HL-60/S4 treated with phorbol 12-myristate 13-acetate at 8.2 ng/mL for 4 days and 3 days (cell line): ENCODE measurements around the gene RAB31.

ENCODE experiments used
- in situ Hi-C: fragments of 300-500 bp; cut with MboI; formaldehyde crosslinking; loops from 2 replicates; pipeline ENCODE4 v1.15.0; 2022; ENCODE audit warnings: low sequenced_read_pairs

The RAB31 gene

GRCh38 chr18:9735879-9736278 lies 27.8 kb downstream of the RAB31 start:
- in situ Hi-C loops: no loop called here

- in situ Hi-C loops: no loop called here
These were observed 28.3 kb downstream of the RAB31 start for GRCh38 chr18:9736286-9736835.

GRCh38 chr18:9737006-9737405 lies 28.9 kb downstream of the RAB31 start:
- in situ Hi-C loops: no loop called here

DNA sequence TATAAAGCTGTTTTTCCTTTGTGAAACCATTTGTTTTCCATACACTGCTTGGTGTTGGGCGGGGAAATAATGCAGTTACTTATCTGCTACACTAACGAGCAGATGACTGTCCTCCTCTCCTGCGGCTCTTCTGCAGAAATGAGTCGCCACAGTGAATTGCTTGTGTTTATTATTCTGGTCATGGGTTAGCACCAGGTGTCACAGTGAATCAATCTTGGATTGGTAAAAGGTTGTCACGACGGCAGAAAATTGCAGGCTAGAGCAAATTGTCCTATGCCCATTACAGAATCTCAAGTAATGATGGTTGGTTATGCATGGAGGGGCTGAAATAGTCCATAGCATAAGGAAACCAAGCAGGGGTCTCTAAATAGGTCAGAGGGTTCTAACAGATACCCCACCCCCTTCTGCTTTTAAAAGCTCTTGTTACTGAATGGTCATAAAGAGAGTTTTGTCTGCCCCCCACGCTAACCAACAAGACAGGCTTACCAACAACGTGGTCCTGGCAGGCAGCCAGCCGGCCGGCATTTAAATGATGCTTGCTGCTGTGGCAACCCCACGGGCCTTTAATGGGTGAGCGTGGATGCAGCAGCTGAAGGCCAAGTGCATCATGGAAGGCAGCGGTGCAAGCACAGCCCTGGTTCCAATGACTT lies 29.5 kb downstream of the RAB31 start:
- in situ Hi-C loops: no loop called here

- in situ Hi-C loops: no loop called here
These were observed 30.3 kb downstream of the RAB31 start for GRCh38 chr18:9738266-9738969.

- in situ Hi-C loops: no loop called here
These were observed 31.4 kb downstream of the RAB31 start for GRCh38 chr18:9739516-9739915.

GRCh38 chr18:9740071-9740470 lies 32.0 kb downstream of the RAB31 start:
- in situ Hi-C loops: no loop called here

DNA sequence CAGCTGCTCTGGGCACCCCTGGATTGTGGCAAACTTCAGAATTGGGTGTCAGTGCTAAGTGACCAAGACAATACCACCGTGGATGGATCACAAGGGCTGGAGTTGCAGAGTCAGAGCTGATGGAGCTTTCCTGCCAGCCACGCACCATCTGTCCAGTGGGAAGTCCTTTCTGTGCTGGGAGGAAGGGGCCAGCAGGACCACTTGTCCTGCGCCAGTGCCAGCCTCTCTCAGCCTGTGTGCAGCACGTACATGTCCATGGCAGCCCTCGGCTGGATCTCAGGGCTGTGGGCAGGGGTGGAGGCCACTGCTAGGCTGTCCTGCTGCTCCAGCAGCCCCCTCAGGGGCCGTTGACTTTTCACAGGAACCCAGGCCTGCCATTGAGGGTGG lies 33.3 kb downstream of the RAB31 start:
- in situ Hi-C loops: no loop called here

- in situ Hi-C loops: no loop called here
These were observed 33.9 kb downstream of the RAB31 start for GRCh38 chr18:9741793-9742523.

- in situ Hi-C loops: no loop called here
These were observed 34.5 kb downstream of the RAB31 start for GRCh38 chr18:9742524-9743131.

DNA sequence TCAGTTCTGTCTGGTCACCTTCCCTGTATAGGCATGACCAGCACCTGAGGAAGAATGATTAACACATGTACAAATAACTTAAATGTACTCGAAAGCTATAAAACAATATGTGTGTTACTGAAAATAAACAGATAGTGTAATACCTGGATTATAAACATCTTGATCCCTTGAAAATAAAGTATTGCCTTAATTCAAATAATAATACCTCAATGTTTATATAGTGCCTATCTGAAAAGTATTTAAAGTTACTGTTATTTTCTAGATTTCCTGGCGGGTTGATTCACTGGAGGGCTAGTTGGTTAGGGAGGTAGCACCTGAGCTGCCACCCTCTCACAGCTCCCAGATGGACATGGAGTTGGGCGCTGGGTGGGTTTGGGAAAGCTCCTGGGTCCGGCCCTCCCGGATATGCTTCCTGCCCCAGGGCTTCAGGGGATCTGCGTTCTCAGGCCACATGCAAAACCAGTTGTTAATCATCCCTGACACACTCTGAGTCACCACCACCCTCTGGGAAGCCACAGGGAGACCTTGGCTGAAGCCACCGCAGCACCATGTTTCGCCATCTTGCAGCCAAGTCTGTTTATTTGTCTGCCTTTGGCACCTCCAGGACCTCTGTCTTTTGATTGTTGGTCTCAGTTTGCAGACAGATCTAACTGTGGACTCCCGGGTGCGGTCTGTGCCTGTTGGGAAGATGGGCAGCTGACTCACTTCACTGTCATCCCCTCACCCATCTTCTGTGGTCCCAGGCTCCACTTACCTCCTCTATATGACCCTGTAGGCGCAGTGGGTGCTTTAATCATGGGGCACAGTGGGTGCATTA lies 35.3 kb downstream of the RAB31 start:
- in situ Hi-C loops: no loop called here

DNA sequence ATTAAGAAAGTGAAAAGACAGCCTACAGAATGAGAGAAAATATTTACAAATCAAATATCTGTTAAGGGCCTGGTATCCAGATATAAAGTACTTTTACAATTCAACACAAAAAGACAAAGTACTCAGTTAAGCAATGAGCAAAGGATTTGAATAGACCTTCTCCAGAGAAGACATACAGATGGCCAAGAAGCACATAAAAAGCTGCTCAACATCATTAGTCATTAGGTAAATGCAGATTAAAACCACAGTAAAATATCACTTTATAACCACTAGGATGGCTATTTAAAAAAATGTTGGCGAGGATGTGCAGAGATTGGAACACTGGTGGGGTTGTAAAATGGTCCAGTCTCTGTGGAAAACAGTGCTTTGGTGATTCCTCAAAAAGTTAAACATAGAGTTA lies 38.9 kb downstream of the RAB31 start:
- in situ Hi-C loops: no loop called here

GRCh38 chr18:9749611-9750010 lies 41.5 kb downstream of the RAB31 start:
- in situ Hi-C loops: no loop called here

DNA sequence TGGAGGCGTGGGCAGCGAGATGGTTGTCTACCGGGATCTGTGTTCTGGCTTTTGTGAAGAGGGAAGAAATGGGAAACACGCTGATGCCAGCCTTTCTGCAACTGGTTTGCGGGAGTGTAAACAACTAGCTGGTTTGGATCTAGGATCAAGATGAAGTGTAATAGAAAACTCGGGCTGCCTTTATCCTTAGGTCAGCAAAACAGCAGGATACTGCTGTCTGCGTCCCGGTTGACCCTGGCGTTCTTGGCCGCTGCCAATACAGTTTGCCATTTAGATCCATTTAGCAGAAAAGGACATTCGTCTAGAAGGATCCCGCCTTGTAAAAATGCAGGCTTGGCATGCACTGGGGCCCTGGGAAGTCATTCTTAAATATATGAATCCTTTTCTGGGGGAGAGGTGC lies 42.0 kb downstream of the RAB31 start:
- in situ Hi-C loops: no loop called here

- in situ Hi-C loops: no loop called here
These were observed 42.7 kb downstream of the RAB31 start for GRCh38 chr18:9750606-9751304.

GRCh38 chr18:9751371-9752031 lies 43.4 kb downstream of the RAB31 start:
- in situ Hi-C loops: no loop called here

DNA sequence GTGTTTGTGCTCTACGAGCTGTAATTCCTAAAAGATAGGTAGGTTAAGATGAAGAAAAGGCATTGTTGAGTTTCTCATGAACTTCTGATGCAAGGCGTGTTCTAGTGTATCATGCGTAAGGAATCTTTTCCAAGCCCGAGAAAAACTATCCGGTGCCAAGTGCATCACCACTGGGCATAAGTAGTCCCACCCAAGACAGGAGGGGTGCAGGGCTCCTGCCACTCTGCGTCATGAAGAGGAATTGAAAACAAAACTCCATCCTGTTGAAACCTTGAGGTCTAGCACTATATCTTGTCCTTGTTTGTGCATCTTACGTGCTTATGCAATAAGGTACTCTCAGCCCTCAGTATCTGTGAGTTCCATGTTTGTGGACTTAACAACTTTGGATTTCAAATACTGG lies 45.7 kb downstream of the RAB31 start:
- in situ Hi-C loops: no loop called here

DNA sequence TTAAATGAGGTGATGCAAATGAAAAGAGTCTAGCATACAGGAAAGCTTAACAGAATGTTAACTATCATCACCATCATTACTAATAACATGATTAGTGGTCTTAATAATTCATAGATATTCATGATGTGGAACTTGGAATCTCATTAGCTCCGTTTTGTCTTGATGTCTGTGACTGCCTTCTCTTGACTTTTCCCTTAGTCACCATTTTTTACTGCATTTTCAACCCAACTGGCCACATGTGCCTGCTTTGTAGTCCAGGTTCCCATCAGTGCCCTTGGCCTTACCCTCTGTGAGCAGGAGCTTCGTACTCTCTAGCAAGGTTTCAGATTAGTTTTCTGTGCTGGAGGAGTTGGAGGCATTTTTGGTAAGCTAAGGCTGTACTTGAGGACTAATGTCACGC lies 47.0 kb downstream of the RAB31 start:
- in situ Hi-C loops: no loop called here

DNA sequence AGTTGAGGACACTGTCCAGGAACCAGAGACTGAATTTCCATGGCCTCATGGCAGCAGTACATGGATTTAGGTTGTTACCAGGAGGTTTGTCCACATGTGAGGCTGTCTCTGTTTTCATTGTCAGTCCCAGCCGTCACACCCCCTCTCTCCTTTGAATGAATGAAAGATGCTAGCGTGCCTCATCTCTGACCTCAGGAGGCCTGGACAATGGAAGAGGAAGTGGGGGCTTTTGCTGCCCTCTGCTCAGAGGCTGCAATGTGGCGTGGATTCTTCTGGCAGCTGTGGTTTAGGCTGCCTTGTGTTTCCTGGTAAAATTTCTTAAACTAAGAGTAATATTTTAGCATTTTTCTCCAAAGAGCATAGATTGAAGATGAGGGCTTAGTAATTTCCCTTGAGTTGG lies 47.5 kb downstream of the RAB31 start:
- in situ Hi-C loops: no loop called here
